Amygdala (tissue), 56 donors: ENCODE measurements around the gene DGKI.

Experiments
- DNase-seq, 56 donors: peaks; one replicate each; lab custom pipeline; 2025; lab: John Stamatoyannopoulos, UW

DGKI gene

GRCh38 chr7:137343281-137343841, 503.4 kb downstream of the DGKI start, which contains the start of gene PTN:
Gene PTN, minus strand, starts transcription at chr7:137343733. Its CDS starts 88,760 bp downstream, at chr7:137254973.
- DNase-seq, result peak in 44 of 56 donors; percentile 3 to 80 (median 50)

GRCh38 chr7:137342828-137343261, 503.9 kb downstream of the DGKI start:
- DNase-seq, result peak in 1 of 56 donors; percentile 64

GRCh38 chr7:137342265-137342664, 504.5 kb downstream of the DGKI start:
- no peak for DNase-seq

GRCh38 chr7:137337902-137338301, 508.9 kb downstream of the DGKI start:
- no peak for DNase-seq

- no peak for DNase-seq
Measured at GRCh38 chr7:137335814-137336213, 511.0 kb downstream of the DGKI start.

GRCh38 chr7:137331378-137331777, 515.4 kb downstream of the DGKI start:
- no peak for DNase-seq
